Ishikawa (cell line): ENCODE results near the gene SYNDIG1.

Experiments used
- CEBPB ChIP-seq: IDR thresholded peaks from 2 replicates; pipeline ENCODE4 v1.6.1; 2012
- CREB1 ChIP-seq: IDR thresholded peaks from 2 replicates; pipeline ENCODE4 v1.6.1; 2012; ENCODE audit warnings: low read depth
- EGR1 ChIP-seq: IDR thresholded peaks from 2 replicates; pipeline ENCODE4 v1.6.1; 2012
- EP300 ChIP-seq: IDR thresholded peaks from 2 replicates; pipeline ENCODE4 v1.6.1; 2012; ENCODE audit warnings: borderline replicate concordance
- FOXM1 ChIP-seq: IDR thresholded peaks from 2 replicates; pipeline ENCODE4 v1.6.1; 2012; ENCODE audit warnings: low read depth, borderline replicate concordance
- MAX ChIP-seq: IDR thresholded peaks from 2 replicates; pipeline ENCODE4 v1.6.1; 2012
- NFIC ChIP-seq: IDR thresholded peaks from 2 replicates; pipeline ENCODE4 v1.6.1; 2012
- RAD21 ChIP-seq: IDR thresholded peaks from 2 replicates; pipeline ENCODE4 v1.6.1; 2012; ENCODE audit warnings: low read depth
- TAF1 ChIP-seq: IDR thresholded peaks from 2 replicates; pipeline ENCODE4 v1.6.1; 2012; ENCODE audit warnings: low read depth, mild to moderate bottlenecking
- TCF12 ChIP-seq: IDR thresholded peaks from 2 replicates; pipeline ENCODE4 v1.6.1; 2012; ENCODE audit warnings: low read depth
- TEAD4 ChIP-seq: IDR thresholded peaks from 2 replicates; pipeline ENCODE4 v1.6.1; 2012
- YY1 ChIP-seq: IDR thresholded peaks from 2 replicates; pipeline ENCODE4 v1.6.1; 2012; ENCODE audit warnings: low read depth
- ZBTB7A ChIP-seq: IDR thresholded peaks from 2 replicates; pipeline ENCODE4 v1.6.1; 2012; ENCODE audit warnings: low read depth
- TF ChIP-seq, protein P1 (sequence below): IDR thresholded peaks from 2 replicates; pipeline ENCODE4 v1.6.1; 2012
- TF ChIP-seq, protein P2 (sequence below): IDR thresholded peaks from 2 replicates; pipeline ENCODE4 v1.6.1; 2012; ENCODE audit warnings: low read depth, mild to moderate bottlenecking

Gene SYNDIG1

GRCh38 chr20:24571159-24571558 is 101.7 kb downstream of the SYNDIG1 start:
- no peak for TF ChIP-seq CEBPB
- no peak for TF ChIP-seq RAD21
- TF ChIP-seq, protein P1, sequence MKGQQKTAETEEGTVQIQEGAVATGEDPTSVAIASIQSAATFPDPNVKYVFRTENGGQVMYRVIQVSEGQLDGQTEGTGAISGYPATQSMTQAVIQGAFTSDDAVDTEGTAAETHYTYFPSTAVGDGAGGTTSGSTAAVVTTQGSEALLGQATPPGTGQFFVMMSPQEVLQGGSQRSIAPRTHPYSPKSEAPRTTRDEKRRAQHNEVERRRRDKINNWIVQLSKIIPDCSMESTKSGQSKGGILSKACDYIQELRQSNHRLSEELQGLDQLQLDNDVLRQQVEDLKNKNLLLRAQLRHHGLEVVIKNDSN: no peak
- no peak for TF ChIP-seq TEAD4
- TF ChIP-seq, protein P2, sequence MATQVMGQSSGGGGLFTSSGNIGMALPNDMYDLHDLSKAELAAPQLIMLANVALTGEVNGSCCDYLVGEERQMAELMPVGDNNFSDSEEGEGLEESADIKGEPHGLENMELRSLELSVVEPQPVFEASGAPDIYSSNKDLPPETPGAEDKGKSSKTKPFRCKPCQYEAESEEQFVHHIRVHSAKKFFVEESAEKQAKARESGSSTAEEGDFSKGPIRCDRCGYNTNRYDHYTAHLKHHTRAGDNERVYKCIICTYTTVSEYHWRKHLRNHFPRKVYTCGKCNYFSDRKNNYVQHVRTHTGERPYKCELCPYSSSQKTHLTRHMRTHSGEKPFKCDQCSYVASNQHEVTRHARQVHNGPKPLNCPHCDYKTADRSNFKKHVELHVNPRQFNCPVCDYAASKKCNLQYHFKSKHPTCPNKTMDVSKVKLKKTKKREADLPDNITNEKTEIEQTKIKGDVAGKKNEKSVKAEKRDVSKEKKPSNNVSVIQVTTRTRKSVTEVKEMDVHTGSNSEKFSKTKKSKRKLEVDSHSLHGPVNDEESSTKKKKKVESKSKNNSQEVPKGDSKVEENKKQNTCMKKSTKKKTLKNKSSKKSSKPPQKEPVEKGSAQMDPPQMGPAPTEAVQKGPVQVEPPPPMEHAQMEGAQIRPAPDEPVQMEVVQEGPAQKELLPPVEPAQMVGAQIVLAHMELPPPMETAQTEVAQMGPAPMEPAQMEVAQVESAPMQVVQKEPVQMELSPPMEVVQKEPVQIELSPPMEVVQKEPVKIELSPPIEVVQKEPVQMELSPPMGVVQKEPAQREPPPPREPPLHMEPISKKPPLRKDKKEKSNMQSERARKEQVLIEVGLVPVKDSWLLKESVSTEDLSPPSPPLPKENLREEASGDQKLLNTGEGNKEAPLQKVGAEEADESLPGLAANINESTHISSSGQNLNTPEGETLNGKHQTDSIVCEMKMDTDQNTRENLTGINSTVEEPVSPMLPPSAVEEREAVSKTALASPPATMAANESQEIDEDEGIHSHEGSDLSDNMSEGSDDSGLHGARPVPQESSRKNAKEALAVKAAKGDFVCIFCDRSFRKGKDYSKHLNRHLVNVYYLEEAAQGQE: no peak
- TF ChIP-seq ZBTB7A: no peak
- no peak for TF ChIP-seq YY1

- TF ChIP-seq, protein P1: no peak
- TF ChIP-seq TCF12: no peak
- no peak for TF ChIP-seq MAX
- TF ChIP-seq RAD21: no peak
- TF ChIP-seq TEAD4: no peak
- no peak for TF ChIP-seq NFIC
- no peak for TF ChIP-seq CEBPB
- TF ChIP-seq, protein P2: no peak
- no peak for TF ChIP-seq CREB1
- TF ChIP-seq TAF1: no peak
- no peak for TF ChIP-seq ZBTB7A
- no peak for TF ChIP-seq YY1
- TF ChIP-seq FOXM1: no peak
- TF ChIP-seq EGR1: no peak
- no peak for TF ChIP-seq EP300
Measured at GRCh38 chr20:24572140-24572539, 102.7 kb downstream of the SYNDIG1 start.

- TF ChIP-seq CEBPB (no peak), YY1 (no peak), MAX (no peak), NFIC (no peak), RAD21 (no peak), FOXM1 (no peak), TAF1 (no peak)
- TF ChIP-seq, protein P2: no peak
- TF ChIP-seq, protein P1: no peak
Measured at GRCh38 chr20:24572862-24573261, 103.4 kb downstream of the SYNDIG1 start.

DNA sequence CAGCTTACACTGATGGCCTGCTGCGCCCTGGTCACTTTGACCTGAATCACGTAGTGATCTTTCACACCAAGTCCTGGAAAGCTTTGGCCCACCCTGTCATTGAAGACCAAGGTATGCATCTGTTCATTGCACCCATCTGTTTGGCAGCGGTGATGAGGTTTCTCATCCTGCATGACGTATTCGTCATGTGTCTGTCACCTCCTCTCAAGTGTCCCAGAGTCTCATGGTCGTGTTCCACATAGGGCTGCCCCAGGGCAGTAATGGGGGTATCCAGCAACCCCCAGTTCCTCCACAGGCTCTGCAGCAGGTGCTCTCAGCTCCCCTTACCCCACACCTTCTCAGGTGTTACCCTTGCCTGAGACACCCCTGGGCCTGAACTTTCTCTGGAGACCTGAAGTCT is 104.1 kb downstream of the SYNDIG1 start:
- TF ChIP-seq TCF12: no peak
- no peak for TF ChIP-seq TEAD4
- no peak for TF ChIP-seq FOXM1
- no peak for TF ChIP-seq CEBPB
- TF ChIP-seq, protein P2: no peak
